A673 (cell line): ENCODE measurements around the gene CTNNBL1. TPM values are rescaled to one million over a fixed set of nuclear protein-coding genes. Genes with fewer than 3 reads are reported as not detected.

Experiments used
- BruUV-seq: library from RNA; stranded (reverse); fragments of 400-500 nt; replicated peaks from 2 replicates; lab custom pipeline; 2021; lab: Mats Ljungman, UMichigan
- CTCF ChIA-PET: fragments of 300-600 bp; sonication (Branson Sonifier 250); formaldehyde crosslinking; loops from one replicate; lab custom pipeline; 2022; ENCODE audit warnings: antibody characterized with exemption; lab: Charles Lee
- POLR2A ChIA-PET: fragments of 300-600 bp; sonication (Branson Sonifier 250); formaldehyde crosslinking; loops from one replicate; lab custom pipeline; 2022; ENCODE audit warnings: antibody characterized with exemption; ENCODE audit not compliant: low non-redundant PET; lab: Charles Lee
- DNase-seq: peaks from one replicate; pipeline ENCODE4 v3.0.0-alpha.2; 2015; ENCODE audit warnings: low spot score
- H3K27ac ChIP-seq: fragments of 200-600 bp; sonication (generic); 2 replicates; pipeline ENCODE4 v1.5.1; 2016; ENCODE audit warnings: mixed run types, low read depth, mild to moderate bottlenecking, mixed read lengths, antibody characterized with exemption, low read length; ENCODE audit not compliant: poor library complexity, severe bottlenecking
- H3K27me3 ChIP-seq: fragments of 200-600 bp; sonication (generic); replicated peaks from 2 replicates; pipeline ENCODE4 v1.6.1; 2017; ENCODE audit warnings: mixed run types, low read depth, mild to moderate bottlenecking, mixed read lengths, antibody characterized with exemption, low read length; ENCODE audit not compliant: insufficient read depth, poor library complexity
- H3K36me3 ChIP-seq: fragments of 200-600 bp; sonication (generic); 2 replicates; pipeline ENCODE4 v1.6.1; 2016; ENCODE audit warnings: mixed run types, mild to moderate bottlenecking, mixed read lengths, antibody characterized with exemption, low read length; ENCODE audit not compliant: insufficient read depth, poor library complexity, severe bottlenecking
- H3K4me1 ChIP-seq: fragments of 200-600 bp; sonication (generic); 2 replicates; pipeline ENCODE4 v1.6.1; 2017; ENCODE audit warnings: mixed run types, mild to moderate bottlenecking, mixed read lengths, antibody characterized with exemption, low read length; ENCODE audit not compliant: insufficient read depth, poor library complexity, severe bottlenecking
- H3K4me3 ChIP-seq: fragments of 200-600 bp; sonication (generic); 2 replicates; pipeline ENCODE4 v1.5.1; 2016; ENCODE audit warnings: low read depth, mixed run types, mild to moderate bottlenecking, mixed read lengths, low read length; ENCODE audit not compliant: poor library complexity, severe bottlenecking
- H3K9me3 ChIP-seq: fragments of 200-600 bp; sonication (generic); 2 replicates; pipeline ENCODE4 v1.6.1; 2016; ENCODE audit warnings: mixed run types, low read depth, mild to moderate bottlenecking, mixed read lengths, antibody characterized with exemption, low read length; ENCODE audit not compliant: poor library complexity, severe bottlenecking
- EZH2 ChIP-seq: fragments of 200-600 bp; sonication (generic); IDR thresholded peaks from 2 replicates; pipeline ENCODE4 v1.6.1; 2017; ENCODE audit warnings: borderline replicate concordance, low read depth, mild to moderate bottlenecking, mixed read lengths, antibody characterized with exemption, low read length; ENCODE audit not compliant: poor library complexity, severe bottlenecking
- intact Hi-C: fragments of 100-400 bp; cut with micrococcal nuclease; formaldehyde crosslinking; loops from one replicate; pipeline ENCODE4 v1.10.0; 2022; ENCODE audit not compliant: unreplicated experiment
- total RNA-seq: library from RNA; stranded (reverse); gene quantifications from 2 replicates; pipeline ENCODE4 v1.2.3, GENCODE V29; 2021
- TF ChIP-seq, protein P1 (sequence below): fragments of 300-800, 200-600 bp; sonication (generic); conservative IDR thresholded peaks from 2 replicates; pipeline ENCODE4 v1.5.1; 2017; ENCODE audit warnings: low read depth, mild to moderate bottlenecking, antibody characterized with exemption, low read length, moderate library complexity, mixed read lengths

The CTNNBL1 gene
- total RNA-seq, 1 experiment from 2014 or later: 88.5 TPM

DNA sequence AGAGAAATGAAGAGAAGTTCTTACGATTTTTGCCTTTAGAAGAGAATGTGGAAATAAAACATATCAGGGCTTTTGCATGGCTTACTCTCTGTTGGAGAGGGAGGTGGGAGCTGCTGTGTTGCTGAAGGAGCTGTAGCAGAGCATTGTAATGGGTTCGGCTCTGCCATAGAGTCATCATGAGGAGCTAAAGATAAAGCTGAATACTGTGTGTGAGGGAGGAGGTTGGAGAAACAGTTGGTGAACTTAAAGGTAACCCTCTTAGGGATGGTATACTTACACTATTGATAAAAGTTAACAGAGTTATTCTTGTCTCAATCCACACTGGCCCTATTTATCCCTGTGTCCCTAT, 34.8 kb downstream of the CTNNBL1 start:
- CTCF ChIA-PET: interaction anchor here (0.6 kb wide), 1 partner anchor 86 kb away, joined by 4 read pairs; no protein-coding TSS in a partner anchor
- BruUV-seq: no TSS peak
- Histone ChIP-seq H3K27ac (no peak overlapping the region), H3K27me3 (no peaks in the 10 kb centered on the region), H3K9me3 (no peaks in the 10 kb centered on the region), H3K4me3 (no peak overlapping the region), H3K36me3 (no peaks in the 10 kb centered on the region), H3K4me1 (peaks cover 48% of the 10 kb centered on the region)
- intact Hi-C loops: no loop called here
- POLR2A ChIA-PET: no interaction called here
- TF ChIP-seq EZH2: no peak
- TF ChIP-seq, protein P1, sequence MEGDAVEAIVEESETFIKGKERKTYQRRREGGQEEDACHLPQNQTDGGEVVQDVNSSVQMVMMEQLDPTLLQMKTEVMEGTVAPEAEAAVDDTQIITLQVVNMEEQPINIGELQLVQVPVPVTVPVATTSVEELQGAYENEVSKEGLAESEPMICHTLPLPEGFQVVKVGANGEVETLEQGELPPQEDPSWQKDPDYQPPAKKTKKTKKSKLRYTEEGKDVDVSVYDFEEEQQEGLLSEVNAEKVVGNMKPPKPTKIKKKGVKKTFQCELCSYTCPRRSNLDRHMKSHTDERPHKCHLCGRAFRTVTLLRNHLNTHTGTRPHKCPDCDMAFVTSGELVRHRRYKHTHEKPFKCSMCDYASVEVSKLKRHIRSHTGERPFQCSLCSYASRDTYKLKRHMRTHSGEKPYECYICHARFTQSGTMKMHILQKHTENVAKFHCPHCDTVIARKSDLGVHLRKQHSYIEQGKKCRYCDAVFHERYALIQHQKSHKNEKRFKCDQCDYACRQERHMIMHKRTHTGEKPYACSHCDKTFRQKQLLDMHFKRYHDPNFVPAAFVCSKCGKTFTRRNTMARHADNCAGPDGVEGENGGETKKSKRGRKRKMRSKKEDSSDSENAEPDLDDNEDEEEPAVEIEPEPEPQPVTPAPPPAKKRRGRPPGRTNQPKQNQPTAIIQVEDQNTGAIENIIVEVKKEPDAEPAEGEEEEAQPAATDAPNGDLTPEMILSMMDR: no peak
- DNase-seq: no peak

DNA sequence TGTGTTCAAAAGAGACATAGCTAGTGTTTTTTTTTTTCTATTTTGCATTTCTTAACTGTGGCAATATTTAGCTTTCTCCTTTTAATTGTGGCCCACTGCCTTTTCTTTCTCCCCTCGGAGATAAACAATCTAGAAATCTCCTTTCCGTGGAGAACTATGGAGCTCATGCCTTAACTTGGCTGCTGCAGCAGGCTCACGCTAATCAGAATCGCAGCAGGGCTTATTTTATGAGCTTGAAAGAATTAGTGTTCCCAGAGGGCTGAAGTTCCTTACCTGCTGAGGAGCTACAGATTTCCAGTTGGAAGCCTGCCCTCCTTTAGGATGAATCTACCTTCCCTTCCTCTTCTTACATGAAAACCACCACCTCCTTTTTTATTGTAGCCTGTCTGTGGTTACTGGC, 35.6 kb downstream of the CTNNBL1 start:
- H3K4me1 ChIP-seq: peaks cover 55% of the 10 kb centered on the region
- H3K4me3 ChIP-seq: no peak overlapping the region
- ChIA-PET POLR2A (no interaction called here), CTCF (interaction anchor here (0.6 to 0.7 kb wide), 2 partner anchors 85 to 327 kb away, joined by 4 read pairs; no protein-coding TSS in a partner anchor)
- no TSS peak for BruUV-seq
- no peaks in the 10 kb centered on the region for H3K27me3 ChIP-seq
- peak; percentile 25 for DNase-seq
- intact Hi-C loops: no loop called here
- no peaks in the 10 kb centered on the region for H3K36me3 ChIP-seq
- H3K9me3 ChIP-seq: no peaks in the 10 kb centered on the region
- no peak overlapping the region for H3K27ac ChIP-seq
- TF ChIP-seq, protein P1: no peak
- TF ChIP-seq EZH2: no peak

DNA sequence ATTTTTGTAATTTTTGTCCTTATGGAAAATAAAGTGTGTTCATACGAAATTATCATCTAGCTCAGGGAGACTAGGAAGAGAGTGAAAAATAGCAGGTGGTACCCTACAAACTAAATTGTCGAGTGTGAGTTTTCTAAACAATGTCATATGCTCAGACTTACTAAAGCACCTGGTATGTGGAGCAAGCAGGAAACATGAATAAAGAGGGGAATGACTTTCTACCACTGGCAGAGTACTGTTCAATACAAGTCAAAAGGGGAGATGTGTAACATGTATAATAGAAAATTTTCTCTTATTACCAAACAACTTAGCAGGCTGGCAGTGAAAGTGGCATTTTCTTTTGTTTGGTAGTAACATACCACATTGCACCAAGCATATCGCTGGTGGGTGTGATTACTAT, 36.1 kb downstream of the CTNNBL1 start:
- Histone ChIP-seq H3K4me3 (no peak overlapping the region), H3K9me3 (no peaks in the 10 kb centered on the region), H3K27ac (no peak overlapping the region), H3K36me3 (no peaks in the 10 kb centered on the region), H3K27me3 (no peaks in the 10 kb centered on the region), H3K4me1 (peaks cover 55% of the 10 kb centered on the region)
- no peak for DNase-seq
- intact Hi-C loops: no loop called here
- TF ChIP-seq, protein P1: no peak
- no peak for TF ChIP-seq EZH2
- ChIA-PET POLR2A (no interaction called here), CTCF (interaction anchor here (0.7 kb wide), 1 partner anchor 326 kb away, joined by 4 read pairs; no protein-coding TSS in a partner anchor)
- BruUV-seq: no TSS peak
